ENCODE results near the gene ZFHX2.

ZFHX2 gene

DNA sequence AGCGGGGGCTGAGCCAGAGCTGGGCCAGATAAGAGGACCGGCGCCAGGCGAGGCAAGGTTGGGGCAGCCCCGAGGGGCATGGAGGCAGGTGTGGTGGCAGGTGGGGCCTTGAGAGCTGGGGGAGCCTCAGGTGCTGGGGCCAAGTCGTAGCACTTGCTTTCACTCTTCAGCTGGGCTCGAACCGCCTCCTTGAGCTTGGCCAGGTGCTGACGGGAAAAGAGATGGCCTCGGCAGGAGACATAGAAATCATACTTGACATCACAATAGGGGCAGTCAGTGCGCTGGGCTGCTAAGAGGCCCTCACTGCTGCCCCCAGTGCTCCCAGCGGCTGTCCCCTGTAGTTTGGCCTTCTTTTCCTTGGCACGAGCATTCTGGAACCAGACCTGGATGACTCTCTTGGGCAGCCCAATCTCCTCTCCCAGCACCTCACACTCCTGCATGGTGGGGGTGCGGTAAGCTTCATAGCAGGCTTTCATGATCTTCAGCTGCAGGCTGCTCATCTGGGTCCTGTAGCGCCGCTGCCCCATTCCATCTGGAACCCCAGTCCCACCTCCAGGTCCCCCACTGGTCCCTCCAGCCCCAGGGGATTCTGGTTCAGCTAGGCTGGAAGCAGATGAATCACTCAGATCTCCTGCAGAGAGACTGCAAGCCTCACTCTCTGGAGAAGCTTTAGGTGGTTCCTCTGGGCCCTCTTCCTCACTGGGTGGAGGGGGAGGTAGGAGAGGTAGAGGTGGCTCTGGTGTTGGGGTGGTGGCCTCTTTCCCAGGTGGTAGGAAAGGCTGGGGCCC is 28.1 kb downstream of the ZFHX2 start:
- no peak for DNase-seq (ENCODE audit: low read depth in 3 of 3, low spot score in 1 of 3)

DNA sequence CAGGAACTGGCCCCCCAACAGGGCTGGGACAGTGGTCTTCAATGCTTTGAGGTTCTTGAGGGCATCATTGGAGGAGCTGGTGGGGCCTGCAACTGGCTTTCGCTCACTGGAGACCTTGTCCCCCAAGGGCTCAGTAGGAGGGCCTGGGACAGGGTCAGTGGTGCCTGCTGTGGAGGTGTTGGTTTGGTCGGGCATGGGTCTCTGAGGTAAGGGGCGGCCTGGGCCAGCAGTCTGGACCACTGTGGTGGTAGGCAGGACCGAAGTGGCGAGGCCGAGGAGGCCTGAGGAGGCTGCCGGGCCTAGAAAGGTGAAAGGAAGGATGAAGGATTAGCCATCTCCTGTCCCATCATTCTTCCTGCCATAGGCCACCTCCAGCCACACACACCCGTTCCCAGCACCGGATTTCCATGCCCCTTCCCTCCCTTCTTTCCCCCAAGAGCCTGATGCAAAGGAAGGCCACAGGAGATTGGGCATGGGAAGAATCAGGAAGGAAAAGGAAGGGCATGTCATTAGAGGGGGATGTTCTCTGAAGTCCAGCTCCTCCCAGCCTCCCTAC is 28.8 kb downstream of the ZFHX2 start:
- DNase-seq (ENCODE audit: low read depth in 3 of 3, low spot score in 1 of 3) = no peak

DNA sequence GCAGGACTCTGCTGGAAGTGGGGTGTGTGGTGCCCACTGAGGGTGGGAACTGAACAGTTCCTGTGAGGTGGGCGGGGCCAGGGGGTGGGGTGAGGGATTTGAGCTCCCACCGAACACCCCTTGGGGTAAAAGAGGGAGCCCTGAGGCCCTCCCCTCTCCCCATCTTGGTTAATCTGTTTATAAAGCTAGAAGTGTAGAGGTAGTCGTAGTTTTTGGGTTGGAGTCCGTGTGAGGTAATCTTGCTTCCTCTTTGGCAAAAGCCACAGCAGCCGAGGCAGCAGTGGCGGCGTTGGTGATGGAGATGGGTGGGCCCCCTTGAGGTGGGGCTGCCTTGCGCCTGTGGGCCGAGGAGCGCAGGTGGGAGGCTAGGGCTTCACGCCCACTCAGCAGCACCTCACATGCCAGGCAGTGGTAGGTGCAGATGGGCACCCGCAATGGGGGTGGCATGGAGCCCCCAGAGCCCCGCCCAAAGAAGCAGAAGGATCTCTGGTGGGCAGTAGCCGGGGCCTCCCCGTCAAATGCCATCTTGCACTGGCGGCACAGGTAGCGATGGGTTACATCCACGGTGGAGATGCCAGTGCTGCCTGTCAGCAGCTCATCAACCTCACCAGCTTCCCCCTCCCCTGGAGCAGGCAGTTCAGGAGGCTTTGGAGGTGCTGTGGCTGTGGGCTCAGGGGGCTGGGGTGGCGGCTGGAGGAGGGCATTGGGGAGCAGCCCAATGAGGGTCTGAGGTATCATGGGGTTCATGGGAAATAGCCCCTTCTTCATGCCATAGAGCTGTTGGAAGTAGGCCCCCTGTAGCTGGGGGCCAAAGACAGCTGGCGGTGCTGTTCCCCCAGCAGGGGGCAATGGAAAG is 29.6 kb downstream of the ZFHX2 start:
- no peak for DNase-seq (ENCODE audit: low read depth in 3 of 3, low spot score in 1 of 3)

DNA sequence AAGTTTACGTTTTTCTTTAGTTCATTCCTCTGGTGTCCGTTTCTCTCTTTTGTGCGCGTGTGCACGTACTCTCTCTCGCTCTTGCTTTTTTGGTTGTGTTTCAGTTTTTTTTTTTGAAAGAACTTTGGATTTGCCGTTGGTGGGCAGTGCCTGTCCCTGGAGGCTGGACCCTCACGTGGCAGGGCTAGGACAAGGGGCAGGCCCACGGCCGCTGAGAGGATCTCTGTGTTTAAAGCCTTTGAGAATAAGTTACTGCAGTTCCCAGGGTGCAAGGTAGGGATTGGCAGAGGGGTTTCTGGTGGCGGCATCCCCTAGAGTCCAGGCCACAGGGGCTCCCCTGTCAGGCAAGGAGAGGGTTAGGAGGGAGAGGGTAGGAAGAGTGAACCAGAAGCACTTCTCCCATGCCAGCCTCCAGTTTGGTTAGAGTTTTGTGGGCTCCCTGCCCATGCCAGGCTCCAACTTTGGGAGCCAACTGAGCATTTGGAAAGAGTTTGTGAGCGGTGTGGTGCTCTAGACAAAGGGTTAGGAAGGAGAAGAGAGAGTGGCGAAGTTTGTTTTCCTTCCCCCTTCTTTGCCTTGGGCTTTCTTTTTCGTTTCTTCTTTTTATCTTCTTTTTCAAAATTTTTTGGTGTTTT is 30.5 kb downstream of the ZFHX2 start:
- DNase-seq (ENCODE audit: low read depth in 3 of 3, low spot score in 1 of 3) = no peak

DNA sequence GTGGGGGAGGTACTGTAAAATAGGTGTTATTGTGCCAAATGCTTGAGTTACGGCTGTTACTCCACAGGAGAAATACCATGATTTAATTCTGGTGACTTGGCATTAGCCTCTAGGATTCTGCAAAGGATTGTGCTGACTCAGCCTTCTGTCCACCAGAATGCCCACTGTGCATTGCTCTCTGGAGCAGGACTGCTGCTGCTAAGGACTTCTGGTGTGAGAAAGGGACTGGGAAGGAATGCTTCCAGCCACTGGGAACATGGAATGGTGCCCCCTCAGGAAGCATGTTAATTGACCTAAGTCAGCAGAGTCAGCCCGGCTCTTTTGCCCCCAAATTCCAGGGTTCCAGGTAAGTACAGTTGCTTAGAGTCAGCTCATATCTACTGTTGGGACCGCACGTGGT is 32.9 kb downstream of the ZFHX2 start:
- DNase-seq (ENCODE audit: low read depth in 3 of 3, low spot score in 1 of 3) = no peak

DNA sequence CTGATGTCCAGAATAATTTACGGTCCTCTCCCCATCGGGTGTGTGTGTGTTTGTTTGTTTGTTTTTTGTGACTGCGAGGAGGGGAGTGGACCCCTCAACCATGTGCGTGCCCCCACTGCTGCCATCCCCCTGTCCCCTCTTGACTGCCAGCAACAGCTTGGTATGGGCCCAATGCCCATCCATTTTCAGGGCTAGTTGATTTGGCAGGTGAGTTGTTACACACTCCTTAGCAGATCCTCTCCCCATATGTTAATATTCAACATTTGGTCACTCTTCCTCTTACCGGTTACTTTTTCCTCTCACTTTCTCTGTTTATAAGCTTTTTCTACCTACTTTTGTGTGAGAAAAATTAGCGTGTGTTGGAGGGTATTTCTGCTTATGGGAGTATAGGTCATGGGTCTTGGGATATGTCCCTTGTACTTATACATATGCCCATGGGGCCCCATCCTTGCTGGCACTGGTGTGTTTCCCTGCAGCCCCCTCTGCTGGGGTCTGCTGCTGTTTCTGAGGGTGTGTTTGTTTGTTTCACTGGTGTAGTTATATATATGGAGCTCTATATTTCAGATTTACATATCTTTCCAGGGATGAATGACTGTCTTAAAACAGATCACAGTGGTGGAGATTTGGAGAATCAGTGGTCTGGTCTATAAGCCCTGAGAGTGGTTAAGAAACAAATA is 33.8 kb downstream of the ZFHX2 start:
- DNase-seq (ENCODE audit: low read depth in 3 of 3, low spot score in 1 of 3) = no peak

DNA sequence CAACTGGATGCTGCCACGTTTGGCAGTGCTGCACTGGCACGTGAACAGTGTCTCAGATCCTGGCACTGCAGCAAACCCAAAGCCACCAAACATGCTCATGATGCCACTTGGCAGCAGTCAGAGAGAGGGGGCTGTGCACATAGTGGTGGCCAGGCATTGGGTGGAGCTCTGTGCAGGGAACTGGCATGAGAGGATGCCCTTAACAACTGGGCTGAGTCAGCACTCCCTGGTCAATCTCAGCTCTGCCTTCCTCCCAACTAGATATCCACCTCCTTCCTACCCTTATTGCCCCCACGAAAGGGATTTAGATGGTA is 37.0 kb downstream of the ZFHX2 start:
- no peak for DNase-seq (ENCODE audit: low read depth in 3 of 3, low spot score in 1 of 3)

DNA sequence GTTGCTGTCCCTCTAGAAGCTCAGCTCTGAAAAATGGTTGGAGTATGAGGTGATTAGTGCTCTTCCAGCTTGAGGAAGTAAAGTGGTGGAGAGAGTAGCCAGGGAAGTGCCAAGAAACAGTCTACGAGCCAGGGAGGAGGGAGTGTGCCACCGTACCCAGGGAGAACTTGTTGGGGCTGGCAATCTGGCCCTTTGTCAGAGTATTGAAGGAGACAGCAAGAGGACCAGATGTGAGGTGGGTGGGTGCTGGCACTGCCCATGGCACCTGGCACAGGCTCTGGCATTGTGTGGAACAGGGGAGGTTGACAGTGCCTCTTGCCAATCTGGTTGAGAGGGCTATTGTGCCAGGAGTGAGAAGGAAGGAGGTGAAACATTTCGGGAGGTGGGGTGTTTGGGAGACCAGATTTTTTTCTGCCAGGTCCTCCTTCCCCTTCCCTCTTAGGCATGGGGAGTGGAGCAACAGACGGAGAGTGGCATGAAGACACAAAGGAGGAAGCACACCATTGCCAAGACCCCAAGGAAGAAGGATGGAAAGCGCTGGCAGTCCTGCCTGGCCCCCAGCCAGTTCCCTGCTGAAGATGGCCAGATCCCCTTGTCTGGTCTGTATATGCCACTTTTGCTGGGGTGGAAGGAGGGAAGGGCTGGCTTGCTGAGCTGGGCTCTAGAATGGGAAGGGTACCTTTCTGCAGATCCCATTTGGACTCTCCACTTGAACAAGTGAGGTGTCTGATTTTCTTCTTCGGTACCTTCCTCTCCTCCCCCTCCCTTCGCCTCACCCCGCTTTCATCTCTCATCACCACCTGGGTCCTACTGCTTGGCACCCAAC is 37.5 kb downstream of the ZFHX2 start:
- no peak for DNase-seq (ENCODE audit: low read depth in 3 of 3, low spot score in 1 of 3)

DNA sequence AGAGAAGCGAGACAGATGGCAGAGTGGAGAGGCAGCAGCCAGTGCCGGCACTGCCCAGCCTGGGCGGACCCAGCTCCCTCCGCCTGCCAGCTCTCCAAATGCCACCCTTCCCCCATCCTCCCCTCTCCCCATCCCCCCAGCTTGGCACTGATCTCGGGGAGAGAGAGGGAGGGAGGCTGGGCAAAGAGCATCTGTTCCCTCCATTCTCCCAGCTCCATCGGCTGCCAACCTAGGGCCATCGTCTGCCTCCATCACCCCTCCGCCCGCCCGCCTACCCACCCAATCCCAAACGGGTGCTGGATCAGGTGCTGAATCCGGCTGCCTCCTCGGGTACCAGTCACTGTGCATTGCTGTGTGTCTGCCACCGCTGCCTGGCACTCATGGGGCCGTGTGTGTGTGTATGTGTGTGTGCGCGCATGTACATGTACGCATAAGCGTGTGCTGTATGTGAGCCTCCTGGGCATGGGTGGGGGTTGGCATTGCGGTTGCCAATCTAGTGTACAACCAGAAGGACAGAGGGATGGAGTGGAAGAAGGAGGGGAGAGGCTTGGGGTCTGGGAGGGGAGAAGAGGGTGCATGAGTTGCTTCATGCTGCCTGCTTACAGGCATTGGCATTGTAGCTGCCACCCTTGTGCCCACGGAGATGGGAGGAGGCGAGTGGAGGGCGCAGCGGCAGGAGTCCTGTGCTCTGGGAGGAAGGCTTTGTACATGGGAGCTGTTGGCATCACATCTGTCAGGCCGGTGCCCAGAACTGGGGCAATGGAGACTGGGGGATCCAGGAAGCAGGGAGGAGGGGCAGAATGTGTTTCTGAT is 38.4 kb downstream of the ZFHX2 start:
- no peak for DNase-seq (ENCODE audit: low read depth in 3 of 3, low spot score in 1 of 3)

DNA sequence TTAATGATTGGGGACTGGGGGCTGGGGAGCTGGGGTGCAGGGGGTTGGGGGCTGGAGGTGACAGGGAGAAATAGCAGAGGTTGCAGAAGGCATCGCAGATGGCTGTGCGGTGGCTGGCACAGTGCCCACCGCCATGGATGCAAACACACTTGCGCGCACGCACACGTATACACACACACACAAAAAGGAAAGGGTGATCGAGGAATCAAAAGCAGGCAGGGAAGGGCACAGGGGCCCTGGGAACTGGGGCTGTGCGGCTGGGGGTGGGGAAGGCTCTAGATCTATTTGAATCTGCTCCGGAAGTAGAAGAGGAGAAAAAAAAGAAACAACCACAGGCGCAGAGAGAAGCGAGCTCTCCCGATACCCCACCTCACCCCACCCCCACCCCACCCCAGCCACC is 39.4 kb downstream of the ZFHX2 start:
- DNase-seq (ENCODE audit: low read depth in 3 of 3, low spot score in 1 of 3) = no peak

DNA sequence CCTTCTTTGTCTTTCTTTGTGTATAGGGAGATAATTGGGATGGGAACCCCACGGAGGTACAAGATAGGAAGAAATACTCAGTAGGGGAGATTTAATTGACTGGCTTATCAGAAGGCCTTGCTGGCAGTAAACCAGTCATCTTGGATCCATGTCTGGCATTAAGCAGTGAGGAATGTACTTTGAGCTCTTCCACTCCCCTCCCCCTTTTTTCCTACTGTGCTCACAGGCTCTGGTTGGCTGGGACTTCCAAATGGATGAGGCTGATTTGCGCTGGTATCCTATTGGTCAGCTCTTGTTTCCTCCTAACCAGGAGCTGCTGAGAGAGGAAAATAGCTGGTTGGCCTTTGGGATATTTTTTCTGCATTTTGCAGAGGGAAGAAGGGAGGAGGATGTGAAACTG is 57.3 kb downstream of the ZFHX2 start:
- no peak for DNase-seq (ENCODE audit: low read depth in 3 of 3, low spot score in 1 of 3)

DNA sequence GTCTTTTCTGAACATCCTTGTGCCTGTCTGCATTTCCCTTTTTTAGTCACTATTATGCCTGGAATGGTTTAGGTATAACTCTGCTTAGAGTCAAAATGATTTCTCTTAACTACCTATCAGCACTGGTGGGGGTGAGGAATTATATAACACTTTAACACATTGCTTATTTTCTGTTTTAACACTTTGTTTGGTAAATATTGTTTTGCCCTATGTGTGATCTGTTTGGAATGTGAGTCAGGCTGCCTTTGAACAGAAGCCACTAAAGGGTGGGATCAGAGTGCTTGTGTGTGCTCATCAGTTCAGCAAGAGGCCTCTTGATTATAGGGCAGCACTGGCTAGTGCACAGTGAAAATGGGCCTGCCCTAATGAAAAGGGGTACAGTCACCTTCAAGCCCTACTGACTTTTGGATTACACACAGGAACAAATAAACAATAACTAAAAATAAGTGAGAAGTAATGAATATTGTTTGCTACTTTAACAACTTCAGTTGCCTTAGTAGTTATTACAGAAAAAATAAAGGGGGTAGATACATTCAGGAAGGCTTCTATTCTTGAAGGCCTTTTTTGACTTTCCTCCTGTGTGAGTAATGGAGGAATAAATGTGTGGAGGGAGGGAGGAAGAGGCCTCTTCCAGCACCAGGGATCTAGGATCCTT is 58.8 kb downstream of the ZFHX2 start:
- DNase-seq (ENCODE audit: low read depth in 3 of 3, low spot score in 1 of 3) = no peak

DNA sequence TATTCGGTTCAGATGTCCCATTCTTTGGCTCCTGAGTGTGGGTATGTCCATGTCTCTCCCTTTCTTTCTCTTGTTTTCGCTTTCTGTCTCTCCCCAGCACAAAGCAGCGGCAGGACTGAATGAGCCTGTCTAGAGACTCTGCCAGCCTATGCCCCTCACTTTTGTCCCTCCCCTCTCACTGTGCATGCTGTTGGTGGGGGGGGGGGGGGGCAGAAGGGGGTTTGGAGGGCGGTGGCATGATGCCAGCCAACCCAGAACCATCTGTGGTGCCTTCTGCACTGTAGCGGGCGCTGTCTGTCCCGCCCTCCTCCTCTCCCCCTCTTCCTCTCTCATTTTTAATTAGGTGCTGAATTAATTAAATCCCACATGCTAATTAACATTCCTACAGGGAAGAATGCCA is 64.3 kb downstream of the ZFHX2 start:
- DNase-seq (ENCODE audit: low read depth in 3 of 3, low spot score in 1 of 3) = no peak

DNA sequence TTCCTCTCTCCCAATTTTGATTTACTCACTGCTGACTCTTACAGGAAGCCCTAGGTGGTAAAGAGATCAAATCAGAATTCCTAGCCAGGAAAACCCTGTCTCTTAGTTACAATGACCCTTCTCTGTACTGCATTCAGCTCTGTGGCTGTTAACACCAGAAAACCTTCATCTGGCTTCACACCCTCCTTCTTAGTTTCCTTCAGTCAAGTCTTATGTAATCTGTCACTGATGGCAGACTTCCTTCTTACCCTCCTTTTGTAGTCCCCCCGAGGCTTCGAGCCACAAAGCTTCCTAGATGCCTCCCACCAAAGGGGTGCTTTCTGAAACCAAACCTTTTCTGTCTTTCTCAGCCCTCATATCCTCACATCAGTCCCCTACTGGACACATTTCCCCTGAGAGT is 65.5 kb downstream of the ZFHX2 start:
- no peak for DNase-seq (ENCODE audit: low read depth in 3 of 3, low spot score in 1 of 3)

DNA sequence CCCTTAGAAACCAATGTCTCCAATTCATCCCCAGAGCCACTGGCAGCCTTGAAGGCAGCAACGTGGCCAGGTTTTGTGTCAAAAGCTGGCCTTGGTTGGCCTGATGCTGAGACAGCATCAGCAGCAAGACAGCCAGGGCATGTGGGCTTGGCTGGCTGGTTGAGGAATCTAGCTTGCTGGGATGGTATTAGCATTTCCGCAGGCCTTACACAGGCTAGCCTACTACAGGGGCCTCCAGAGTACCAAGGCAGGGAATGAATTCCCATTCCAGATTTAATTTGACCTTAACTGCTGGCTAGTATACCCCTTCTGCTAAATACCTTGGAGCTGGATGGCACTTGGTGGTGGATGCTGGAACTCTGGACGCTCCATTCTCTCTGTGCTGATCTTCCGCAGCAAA is 66.2 kb downstream of the ZFHX2 start:
- DNase-seq (ENCODE audit: low read depth in 3 of 3, low spot score in 1 of 3) = no peak

DNA sequence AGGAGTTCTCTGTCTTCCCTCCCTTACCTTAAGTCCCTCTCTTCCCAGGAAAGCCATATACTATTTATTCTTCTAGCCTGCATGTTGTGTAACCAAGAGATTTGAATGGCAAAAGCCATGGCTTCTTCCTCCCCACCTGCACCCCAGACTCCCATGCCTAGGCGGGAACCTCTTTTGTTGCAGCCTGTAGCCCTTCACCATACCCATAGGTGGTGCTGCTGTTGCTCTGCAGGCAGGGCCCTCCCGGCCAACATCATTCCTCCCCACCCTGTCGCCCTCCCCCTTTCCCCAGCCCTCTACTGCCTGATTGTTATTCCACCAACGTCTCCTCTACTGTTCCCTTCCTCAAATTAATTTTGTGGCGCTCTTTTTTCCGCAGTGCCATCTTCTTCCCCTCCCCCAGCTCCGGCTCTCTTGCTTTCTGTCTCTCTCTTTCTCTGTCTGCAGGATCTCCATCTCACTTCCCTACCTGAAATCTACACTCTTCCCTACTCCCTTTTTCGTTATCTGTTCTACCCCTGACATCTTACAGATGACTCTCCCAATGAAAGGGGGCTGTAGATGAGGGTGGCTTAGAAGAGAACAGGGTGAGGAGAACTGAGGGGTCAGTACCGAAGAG is 68.2 kb downstream of the ZFHX2 start:
- no peak for DNase-seq (ENCODE audit: low read depth in 3 of 3, low spot score in 1 of 3)

DNA sequence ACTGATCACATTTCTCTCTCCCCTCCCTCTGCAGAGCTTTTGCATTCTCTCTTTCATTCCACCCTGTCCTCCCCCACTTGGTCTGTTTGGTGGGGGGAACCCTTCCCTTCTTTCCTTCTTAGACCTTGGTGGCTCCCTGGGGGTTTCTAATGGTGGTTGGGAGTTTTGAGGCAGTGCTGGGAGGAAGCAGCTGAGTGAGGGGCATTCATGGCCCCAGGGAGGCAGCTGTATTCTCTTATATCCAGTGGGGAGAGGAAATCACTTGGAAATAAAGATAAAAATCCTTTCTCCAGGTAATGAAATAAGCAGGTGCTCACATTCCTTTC is 68.8 kb downstream of the ZFHX2 start:
- no peak for DNase-seq (ENCODE audit: low read depth in 3 of 3, low spot score in 1 of 3)

DNA sequence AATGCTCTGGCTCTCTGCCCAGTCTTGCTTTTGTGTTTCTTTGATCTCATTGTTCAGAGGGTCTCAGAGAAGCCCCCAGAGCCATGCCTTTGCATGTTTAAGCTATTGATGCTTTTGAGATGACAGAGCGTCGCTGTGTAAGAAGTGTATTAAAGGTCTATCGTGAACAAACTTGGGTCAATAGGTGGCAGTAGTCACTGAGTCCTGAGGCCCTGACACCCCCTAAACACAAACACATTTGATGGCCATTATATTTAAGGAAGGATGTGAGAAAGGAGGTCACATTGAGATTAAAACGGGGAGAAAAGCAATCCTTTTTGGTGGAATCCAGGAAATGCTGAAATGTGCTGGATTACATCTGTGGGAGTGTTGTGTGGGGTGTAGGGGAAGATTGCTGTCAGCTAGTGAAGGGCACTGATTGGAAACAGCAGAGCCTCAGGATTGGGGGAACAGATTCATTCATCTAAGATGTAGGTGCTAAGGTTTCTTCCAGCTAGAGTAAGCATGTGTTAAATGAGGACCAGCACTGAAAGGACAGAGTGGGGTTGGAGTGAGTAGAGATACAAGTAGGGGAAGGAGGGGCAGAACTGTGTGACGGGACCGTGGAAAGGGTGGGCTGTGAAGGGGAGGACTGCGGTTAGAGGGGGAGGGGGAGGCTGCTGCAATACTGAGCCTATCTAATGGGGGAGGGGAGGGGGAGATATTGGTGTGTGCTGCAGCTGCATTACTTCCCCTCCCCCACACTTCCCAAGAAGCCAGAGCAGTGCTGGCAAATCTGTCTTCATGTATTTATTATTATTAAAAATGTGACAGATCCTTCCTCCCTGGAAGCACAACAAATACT is 69.4 kb downstream of the ZFHX2 start:
- DNase-seq (ENCODE audit: low read depth in 3 of 3, low spot score in 1 of 3) = no peak

Measured in stimulated activated CD4-positive, alpha-beta T cell treated with anti-CD3 and anti-CD28 coated beads, TNF-alpha, amount 100 ng/mL, for 1 hour (primary cell).